ENCODE measurements around the gene SCARB1.

The SCARB1 gene

DNA sequence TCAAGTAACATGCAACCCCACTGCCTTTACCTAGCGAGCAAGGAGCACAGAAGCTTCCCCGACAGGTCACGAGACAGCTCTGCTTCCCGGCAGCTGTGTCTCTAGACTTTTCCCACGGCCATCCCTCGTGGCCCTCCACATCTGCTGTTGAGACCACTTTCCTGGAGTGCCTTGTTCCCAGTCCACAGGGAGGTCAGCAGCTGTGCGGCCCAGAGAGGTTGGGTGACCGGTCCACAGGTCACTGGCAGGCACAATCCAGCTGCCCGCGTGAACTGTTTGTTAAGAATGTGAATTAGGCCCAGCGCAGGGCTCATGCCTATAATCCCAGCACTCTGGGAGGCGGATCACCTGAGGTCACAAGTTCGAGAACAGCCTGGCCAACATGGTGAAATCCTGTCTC lies 71.5 kb downstream of the SCARB1 start:
- DNase-seq: no peak

GRCh38 chr12:124790650-124791400 lies 72.8 kb downstream of the SCARB1 start:
- DNase-seq: no peak

- no peak for DNase-seq
Observed at GRCh38 chr12:124788936-124789555, 74.6 kb downstream of the SCARB1 start.

DNA sequence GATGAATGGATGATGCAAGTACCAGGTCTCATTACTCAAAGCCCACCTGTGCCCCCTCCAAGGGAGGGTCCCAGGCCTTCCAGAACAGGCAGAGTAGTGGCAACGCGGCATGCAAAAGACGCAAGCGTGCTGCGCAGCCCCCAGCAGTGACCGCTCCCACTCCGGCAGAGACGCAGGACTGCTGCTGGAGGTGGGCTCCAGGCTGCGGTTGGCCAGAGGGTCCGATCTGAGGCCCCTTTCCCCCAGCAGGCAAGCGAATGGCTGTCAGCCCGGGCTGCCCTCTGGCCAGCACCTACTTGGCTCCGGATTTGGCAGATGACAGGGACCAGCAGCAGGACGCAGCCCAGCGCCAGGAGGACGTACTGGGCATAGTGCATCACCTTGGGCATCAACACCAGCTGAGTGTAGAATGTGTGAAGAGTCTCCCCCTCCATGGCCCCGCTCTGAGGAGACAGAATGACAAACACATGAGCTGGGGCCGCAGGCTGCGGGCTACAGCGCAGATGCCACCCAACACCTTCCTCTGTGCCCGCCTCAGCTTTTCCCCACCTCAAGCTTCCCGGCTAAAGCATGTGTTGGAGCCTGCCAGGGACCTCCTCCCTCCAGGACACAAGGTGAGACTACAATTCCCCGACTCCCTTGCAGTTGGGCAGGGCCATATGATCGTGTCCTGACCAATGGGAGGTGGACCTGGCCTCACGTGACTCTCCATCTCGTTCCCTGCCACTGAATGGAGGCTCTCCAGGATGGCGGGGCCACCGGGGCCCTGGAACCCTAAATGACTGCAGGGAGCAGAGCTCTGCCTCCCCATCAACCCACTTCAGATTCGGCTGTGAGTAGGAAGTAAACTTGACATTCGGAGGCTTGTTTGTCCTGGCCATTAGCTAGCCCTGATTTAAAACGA lies 77.4 kb downstream of the SCARB1 start:
- no peak for DNase-seq

- DNase-seq: no peak
Observed at GRCh38 chr12:124784871-124785572, 78.6 kb downstream of the SCARB1 start.

- DNase-seq: no peak
Observed at GRCh38 chr12:124783087-124783486, 80.6 kb downstream of the SCARB1 start.

GRCh38 chr12:124782132-124782531 lies 81.5 kb downstream of the SCARB1 start:
- DNase-seq: no peak

GRCh38 chr12:124780752-124781685 lies 82.6 kb downstream of the SCARB1 start:
- DNase-seq: no peak

DNA sequence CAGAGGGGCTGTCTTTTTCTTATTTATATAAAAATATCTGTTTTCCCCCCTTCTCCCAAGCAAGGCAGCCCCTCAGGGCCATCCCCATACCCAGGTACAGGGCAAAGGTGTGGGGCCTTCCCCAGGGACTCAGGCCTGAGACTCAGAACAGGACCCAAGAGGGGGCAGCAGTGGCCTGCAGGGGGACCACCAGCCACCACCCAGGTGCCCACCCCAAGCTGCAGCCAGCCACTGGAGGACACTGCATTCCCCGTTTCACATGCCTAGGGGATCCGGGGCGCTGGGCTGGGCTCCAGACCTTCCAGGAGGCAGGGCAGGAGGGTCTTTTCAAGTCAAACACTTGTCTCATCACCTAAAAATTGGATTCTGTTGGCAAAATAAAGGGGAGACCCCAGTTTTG lies 83.3 kb downstream of the SCARB1 start:
- DNase-seq: no peak

GRCh38 chr12:124779161-124780141 lies 84.2 kb downstream of the SCARB1 start:
- no peak for DNase-seq

DNA sequence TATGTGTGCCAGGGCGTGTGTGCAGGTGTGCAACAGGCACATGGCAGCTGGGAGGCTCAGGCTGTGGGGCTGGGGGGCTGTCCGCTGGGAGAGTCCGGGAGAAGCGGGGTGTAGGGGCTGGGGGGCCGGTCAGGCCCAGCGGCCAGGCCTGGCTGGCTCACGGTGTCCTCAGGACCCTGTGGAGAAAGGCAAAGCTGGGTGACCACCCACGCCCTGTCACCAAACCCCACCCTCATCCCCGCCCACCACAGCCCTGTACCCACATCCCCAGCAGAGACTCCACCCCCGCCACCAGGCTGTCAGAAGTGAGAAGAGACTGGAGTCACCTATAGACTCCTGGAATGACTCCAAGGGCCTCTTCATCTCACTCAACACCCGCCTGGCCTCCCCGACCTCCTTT lies 85.3 kb downstream of the SCARB1 start:
- DNase-seq: no peak

DNA sequence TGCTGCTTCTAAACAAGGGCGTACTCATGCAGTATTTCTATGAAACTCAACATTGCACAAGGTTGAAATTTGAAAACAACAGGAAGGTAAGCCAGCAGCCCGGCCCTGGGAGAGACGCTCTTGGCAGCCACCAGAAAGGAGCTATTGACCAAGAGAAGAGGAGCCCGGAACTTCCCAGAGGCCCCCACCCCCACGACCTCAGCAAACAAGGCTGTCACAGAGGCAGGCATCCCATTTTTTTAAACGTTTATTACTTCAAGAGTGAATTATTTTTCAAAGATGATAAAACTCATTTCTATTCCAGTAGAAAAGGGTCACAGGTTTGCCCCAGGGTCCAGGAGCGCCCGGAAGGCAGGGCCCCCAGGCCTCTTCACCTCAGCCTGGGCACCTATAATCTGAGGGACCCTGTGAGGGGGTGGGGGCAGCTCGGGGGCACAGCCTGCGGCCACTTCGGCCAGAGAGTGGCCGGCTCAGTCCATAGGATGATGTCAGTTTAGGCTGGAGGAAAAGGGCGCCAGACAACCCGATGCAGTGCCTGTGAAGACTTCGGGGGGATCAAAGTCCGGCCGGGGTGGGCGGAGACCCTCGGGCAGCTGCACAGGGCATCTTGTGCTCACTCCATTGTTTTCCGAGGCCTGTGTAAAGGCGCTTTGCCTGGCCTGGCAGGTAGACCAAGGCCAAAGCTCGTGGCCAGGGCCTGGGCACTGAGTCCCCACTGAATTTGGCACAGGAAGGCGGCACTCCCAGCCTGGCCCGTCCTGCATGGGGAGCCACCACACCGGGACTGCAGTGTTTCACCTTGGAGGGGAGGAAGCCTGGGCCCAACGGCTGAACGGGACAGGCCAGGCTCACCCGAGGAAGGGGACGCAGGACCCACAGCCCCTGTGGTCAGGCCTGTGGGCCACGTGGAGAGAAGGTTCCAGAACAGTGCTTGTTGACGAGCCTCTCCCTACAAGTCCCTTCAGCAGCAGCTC lies 86.0 kb downstream of the SCARB1 start:
- DNase-seq: peak in 1 of 2 donors; percentile 47

- no peak for DNase-seq
Observed at GRCh38 chr12:124776125-124776513, 87.5 kb downstream of the SCARB1 start.

- peak; percentile 88 to 93 for DNase-seq
Observed at GRCh38 chr12:124774462-124775167, 89.0 kb downstream of the SCARB1 start.

DNA sequence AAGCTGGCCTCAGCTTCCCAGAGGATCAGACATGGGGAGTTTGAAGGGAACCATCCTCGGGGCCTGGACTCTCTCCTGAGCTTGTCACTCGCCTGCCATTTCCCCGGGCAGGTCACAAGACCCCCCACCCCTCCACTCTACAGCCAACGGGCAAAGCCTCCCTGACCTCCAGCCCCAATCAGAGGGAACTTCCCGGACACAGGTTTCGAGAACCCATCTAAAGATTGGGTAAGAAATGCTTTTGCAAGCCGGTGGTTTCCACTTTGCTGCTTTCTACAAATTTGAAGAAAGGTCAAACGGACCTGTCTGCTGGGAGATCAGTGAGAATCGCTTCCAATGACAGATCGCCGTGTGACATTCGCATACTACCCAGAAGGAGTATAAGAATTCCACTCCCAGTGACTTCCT lies 89.6 kb downstream of the SCARB1 start:
- peak; percentile 96 for DNase-seq

DNA sequence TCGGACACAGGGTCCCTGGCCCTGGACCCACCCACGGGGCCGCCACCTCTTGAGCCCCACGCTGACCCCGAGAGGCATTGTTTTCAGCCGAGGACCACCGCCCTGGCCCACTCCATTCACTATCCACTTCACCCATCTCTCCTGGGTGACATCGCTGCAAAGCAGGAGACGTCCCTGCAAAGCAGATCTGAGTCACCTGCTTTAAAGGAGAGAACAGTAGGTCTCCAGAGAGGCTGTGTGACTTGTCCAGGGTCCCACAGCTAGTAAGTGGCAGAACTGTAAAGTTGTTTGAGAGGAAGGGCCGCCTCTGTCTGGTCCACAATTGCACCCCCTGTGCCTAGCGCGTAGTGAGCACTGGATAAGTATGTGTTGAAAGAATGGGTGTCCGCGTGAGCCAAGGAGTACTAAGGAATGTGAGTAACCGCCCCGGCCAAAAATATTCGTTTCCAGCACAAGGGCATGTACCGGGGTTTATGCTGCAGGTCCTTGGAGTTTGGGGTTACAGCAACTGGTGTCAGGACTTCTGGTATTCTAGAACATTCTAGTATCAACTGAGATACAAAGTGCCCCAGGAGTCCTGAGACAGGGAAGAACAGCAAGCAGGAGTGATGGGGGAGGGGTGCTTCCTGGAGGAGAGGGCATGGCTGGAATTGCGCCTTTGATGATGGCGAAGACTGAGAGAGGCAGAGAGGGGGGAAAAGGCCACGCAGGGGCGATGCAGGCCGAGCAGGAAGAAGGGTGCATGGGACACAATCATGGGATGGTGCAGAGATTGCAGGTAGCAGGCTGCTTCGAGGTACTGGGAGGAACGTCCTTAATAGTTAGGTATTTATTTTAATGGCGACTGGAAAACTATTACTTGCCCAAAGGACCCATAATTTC lies 91.1 kb downstream of the SCARB1 start:
- no peak for DNase-seq

Measured in inflammatory macrophage (primary cell).